RWPE2 (cell line): Measurements from ENCODE around the gene TSSK3.

ENCODE experiments used
- ATAC-seq: fragments of 200-7000 bp; cut with Tn5 transposase; 3 replicates; pipeline ENCODE4 v1.9.1; 2021; ENCODE audit warnings: low read depth
- DNase-seq: peaks from one replicate; pipeline ENCODE4 v3.0.0-alpha.2; 2020; ENCODE audit warnings: low spot score
- H3K27ac ChIP-seq: fragments of 450-650 bp; 2 replicates; pipeline ENCODE4 v1.5.1; 2017; ENCODE audit warnings: mild to moderate bottlenecking; ENCODE audit not compliant: poor library complexity, severe bottlenecking
- H3K27me3 ChIP-seq: fragments of 250-450 bp; sonication (Bioruptor Pico); 2 replicates; pipeline ENCODE4 v1.5.1; 2021; ENCODE audit warnings: mild to moderate bottlenecking, moderate library complexity; ENCODE audit not compliant: insufficient read depth, poor library complexity, severe bottlenecking
- H3K36me3 ChIP-seq: fragments of 250-450 bp; sonication (Bioruptor Pico); 2 replicates; pipeline ENCODE4 v1.5.1; 2020; ENCODE audit warnings: low read depth, mild to moderate bottlenecking, moderate library complexity
- H3K4me1 ChIP-seq: fragments of 250-450 bp; sonication (Bioruptor Pico); 2 replicates; pipeline ENCODE4 v1.5.1; 2021; ENCODE audit warnings: mild to moderate bottlenecking, moderate library complexity; ENCODE audit not compliant: insufficient read depth, poor library complexity, severe bottlenecking
- H3K4me3 ChIP-seq: fragments of 250-450 bp; sonication (Bioruptor Pico); 2 replicates; pipeline ENCODE4 v1.5.1; 2021; ENCODE audit warnings: mild to moderate bottlenecking, moderate library complexity; ENCODE audit not compliant: severe bottlenecking
- H3K9me3 ChIP-seq: fragments of 250-450 bp; sonication (Bioruptor Pico); 2 replicates; pipeline ENCODE4 v1.5.1; 2021; ENCODE audit warnings: mild to moderate bottlenecking, moderate library complexity; ENCODE audit not compliant: severe bottlenecking
- CTCF ChIP-seq: fragments of 450-650 bp; IDR thresholded peaks from one replicate; pipeline ENCODE4 v1.5.1; 2017; ENCODE audit warnings: mild to moderate bottlenecking, moderate library complexity; ENCODE audit not compliant: poor library complexity, severe bottlenecking

Gene TSSK3

GRCh38 chr1:32337855-32338636 lies 24.3 kb upstream of the TSSK3 start:
- H3K4me1 ChIP-seq: no peaks in the 10 kb centered on the region
- H3K27me3 ChIP-seq: no peaks in the 10 kb centered on the region
- DNase-seq (no peak), ATAC-seq (no peak)
- no peaks in the 10 kb centered on the region for H3K9me3 ChIP-seq
- TF ChIP-seq CTCF: no peak
- H3K27ac ChIP-seq: no peak overlapping the region
- no peak overlapping the region for H3K4me3 ChIP-seq
- H3K36me3 ChIP-seq: peaks cover under 1% of the 10 kb centered on the region; the same call in 1 of the 2 replicates

GRCh38 chr1:32338637-32339145 lies 23.6 kb upstream of the TSSK3 start:
- Histone ChIP-seq H3K27ac (no peak overlapping the region), H3K36me3 (no peaks in the 10 kb centered on the region), H3K4me3 (no peak overlapping the region), H3K9me3 (no peaks in the 10 kb centered on the region), H3K27me3 (no peaks in the 10 kb centered on the region), H3K4me1 (no peaks in the 10 kb centered on the region)
- no peak for TF ChIP-seq CTCF
- ATAC-seq (no peak), DNase-seq (no peak)

GRCh38 chr1:32339363-32339978 lies 22.9 kb upstream of the TSSK3 start:
- no peaks in the 10 kb centered on the region for H3K4me1 ChIP-seq
- no peaks in the 10 kb centered on the region for H3K27me3 ChIP-seq
- H3K36me3 ChIP-seq: no peaks in the 10 kb centered on the region
- no peak for TF ChIP-seq CTCF
- H3K4me3 ChIP-seq: no peak overlapping the region
- DNase-seq (no peak), ATAC-seq (no peak)
- no peak overlapping the region for H3K27ac ChIP-seq
- no peaks in the 10 kb centered on the region for H3K9me3 ChIP-seq

GRCh38 chr1:32341186-32341757 lies 21.1 kb upstream of the TSSK3 start:
- Histone ChIP-seq H3K4me3 (no peak overlapping the region), H3K27me3 (no peaks in the 10 kb centered on the region), H3K9me3 (no peaks in the 10 kb centered on the region), H3K36me3 (no peaks in the 10 kb centered on the region), H3K4me1 (no peaks in the 10 kb centered on the region), H3K27ac (no peak overlapping the region)
- no peak for DNase-seq
- ATAC-seq: no peak
- no peak for TF ChIP-seq CTCF
